Measurements from ENCODE around the gene TEC. TPM values are rescaled to one million over a fixed set of nuclear protein-coding genes. Genes with fewer than 3 reads are reported as not detected.

The TEC gene
- polyA plus RNA-seq, 1 of the 3 experiments (the other 2 are of a cell fraction), result 0.85 TPM

DNA sequence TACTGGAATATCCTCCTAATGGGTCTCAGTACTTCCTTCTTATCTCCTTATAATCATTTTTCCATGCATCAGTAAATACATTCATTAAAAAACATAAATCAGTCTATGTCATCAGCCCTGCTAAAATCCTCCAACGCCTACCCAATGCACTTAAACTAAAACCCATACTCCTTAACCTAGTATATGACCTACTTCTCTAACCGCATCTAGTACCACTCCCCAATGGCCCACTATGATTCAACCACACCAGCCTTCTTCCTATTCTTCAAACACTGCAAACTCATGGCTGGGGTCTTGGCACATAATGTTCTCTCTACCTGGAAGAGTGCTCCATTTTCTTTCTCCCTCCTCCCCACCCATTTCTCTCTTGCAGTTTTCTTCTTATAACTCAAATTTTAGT lies 18.7 kb downstream of the TEC start:
- H3F3A ChIP-seq (replicated peaks; ENCODE audit: insufficient read depth), result no peaks in the 10 kb centered on the region
- 92% methylated on average over 2 of the region's 2 CpGs for WGBS (ENCODE audit: low lambda C conversion rate)
- 0 out of 2 replicates have a peak, but pooled peaks cover 3% of the 10 kb centered on the region for H3K79me2 ChIP-seq (ENCODE audit: insufficient read depth)
- ChIA-PET POLR2A (no interaction called here), CTCF (no interaction called here)
- H3K36me3 ChIP-seq (replicated peaks in 1 of 2; ENCODE audit: control insufficient read depth in 1 of 2, insufficient read depth in 2 of 2, low read length in 1 of 2), result no peaks in the 10 kb centered on the region
- no peak overlapping the region for H3K4me3 ChIP-seq (ENCODE audit: low read depth in 2 of 2, low read length in 1 of 2)
- H3K4me1 ChIP-seq (ENCODE audit: control insufficient read depth in 1 of 2, insufficient read depth in 2 of 2, low read depth in 1 of 2, low read length in 1 of 2), result 0 out of 4 replicates have a peak, but pooled peaks cover 0 to 3% of the 10 kb centered on the region in 2 experiments
- H3K9ac ChIP-seq, result no peak overlapping the region
- TF ChIP-seq, protein P1, sequence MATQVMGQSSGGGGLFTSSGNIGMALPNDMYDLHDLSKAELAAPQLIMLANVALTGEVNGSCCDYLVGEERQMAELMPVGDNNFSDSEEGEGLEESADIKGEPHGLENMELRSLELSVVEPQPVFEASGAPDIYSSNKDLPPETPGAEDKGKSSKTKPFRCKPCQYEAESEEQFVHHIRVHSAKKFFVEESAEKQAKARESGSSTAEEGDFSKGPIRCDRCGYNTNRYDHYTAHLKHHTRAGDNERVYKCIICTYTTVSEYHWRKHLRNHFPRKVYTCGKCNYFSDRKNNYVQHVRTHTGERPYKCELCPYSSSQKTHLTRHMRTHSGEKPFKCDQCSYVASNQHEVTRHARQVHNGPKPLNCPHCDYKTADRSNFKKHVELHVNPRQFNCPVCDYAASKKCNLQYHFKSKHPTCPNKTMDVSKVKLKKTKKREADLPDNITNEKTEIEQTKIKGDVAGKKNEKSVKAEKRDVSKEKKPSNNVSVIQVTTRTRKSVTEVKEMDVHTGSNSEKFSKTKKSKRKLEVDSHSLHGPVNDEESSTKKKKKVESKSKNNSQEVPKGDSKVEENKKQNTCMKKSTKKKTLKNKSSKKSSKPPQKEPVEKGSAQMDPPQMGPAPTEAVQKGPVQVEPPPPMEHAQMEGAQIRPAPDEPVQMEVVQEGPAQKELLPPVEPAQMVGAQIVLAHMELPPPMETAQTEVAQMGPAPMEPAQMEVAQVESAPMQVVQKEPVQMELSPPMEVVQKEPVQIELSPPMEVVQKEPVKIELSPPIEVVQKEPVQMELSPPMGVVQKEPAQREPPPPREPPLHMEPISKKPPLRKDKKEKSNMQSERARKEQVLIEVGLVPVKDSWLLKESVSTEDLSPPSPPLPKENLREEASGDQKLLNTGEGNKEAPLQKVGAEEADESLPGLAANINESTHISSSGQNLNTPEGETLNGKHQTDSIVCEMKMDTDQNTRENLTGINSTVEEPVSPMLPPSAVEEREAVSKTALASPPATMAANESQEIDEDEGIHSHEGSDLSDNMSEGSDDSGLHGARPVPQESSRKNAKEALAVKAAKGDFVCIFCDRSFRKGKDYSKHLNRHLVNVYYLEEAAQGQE (IDR thresholded peaks at IDR 0.05; ENCODE audit: low read depth, low read length), result no peak
- TF ChIP-seq, protein P2, sequence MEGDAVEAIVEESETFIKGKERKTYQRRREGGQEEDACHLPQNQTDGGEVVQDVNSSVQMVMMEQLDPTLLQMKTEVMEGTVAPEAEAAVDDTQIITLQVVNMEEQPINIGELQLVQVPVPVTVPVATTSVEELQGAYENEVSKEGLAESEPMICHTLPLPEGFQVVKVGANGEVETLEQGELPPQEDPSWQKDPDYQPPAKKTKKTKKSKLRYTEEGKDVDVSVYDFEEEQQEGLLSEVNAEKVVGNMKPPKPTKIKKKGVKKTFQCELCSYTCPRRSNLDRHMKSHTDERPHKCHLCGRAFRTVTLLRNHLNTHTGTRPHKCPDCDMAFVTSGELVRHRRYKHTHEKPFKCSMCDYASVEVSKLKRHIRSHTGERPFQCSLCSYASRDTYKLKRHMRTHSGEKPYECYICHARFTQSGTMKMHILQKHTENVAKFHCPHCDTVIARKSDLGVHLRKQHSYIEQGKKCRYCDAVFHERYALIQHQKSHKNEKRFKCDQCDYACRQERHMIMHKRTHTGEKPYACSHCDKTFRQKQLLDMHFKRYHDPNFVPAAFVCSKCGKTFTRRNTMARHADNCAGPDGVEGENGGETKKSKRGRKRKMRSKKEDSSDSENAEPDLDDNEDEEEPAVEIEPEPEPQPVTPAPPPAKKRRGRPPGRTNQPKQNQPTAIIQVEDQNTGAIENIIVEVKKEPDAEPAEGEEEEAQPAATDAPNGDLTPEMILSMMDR (IDR thresholded peaks at IDR 0.05), result no peak
- TF ChIP-seq, protein P3, sequence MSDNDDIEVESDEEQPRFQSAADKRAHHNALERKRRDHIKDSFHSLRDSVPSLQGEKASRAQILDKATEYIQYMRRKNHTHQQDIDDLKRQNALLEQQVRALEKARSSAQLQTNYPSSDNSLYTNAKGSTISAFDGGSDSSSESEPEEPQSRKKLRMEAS (IDR thresholded peaks at IDR 0.05; ENCODE audit: low read depth), result no peak
- TF ChIP-seq JUND (IDR thresholded peaks at IDR 0.05) (no peak), RAD21 (IDR thresholded peaks at IDR 0.05; ENCODE audit: low read length) (no peak), GABPA (IDR thresholded peaks at IDR 0.05; ENCODE audit: low read depth) (no peak), YY1 (IDR thresholded peaks at IDR 0.05; ENCODE audit: low read depth) (no peak), RFX5 (IDR thresholded peaks at IDR 0.05; ENCODE audit: low read length) (no peak), TEAD4 (IDR thresholded peaks at IDR 0.05; ENCODE audit: borderline replicate concordance, insufficient read depth) (no peak), EP300 (IDR thresholded peaks at IDR 0.05; ENCODE audit: borderline replicate concordance in 1 of 2, low read depth in 1 of 2, low read length in 1 of 2) (no peak), TCF12 (IDR thresholded peaks at IDR 0.05) (no peak), CHD2 (IDR thresholded peaks at IDR 0.05; ENCODE audit: low read length, partially characterized antibody) (no peak)
- TF ChIP-seq, protein P4, sequence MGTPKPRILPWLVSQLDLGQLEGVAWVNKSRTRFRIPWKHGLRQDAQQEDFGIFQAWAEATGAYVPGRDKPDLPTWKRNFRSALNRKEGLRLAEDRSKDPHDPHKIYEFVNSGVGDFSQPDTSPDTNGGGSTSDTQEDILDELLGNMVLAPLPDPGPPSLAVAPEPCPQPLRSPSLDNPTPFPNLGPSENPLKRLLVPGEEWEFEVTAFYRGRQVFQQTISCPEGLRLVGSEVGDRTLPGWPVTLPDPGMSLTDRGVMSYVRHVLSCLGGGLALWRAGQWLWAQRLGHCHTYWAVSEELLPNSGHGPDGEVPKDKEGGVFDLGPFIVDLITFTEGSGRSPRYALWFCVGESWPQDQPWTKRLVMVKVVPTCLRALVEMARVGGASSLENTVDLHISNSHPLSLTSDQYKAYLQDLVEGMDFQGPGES (IDR thresholded peaks at IDR 0.05; ENCODE audit: low read depth, low read length), result no peak
- TF ChIP-seq, protein P5, sequence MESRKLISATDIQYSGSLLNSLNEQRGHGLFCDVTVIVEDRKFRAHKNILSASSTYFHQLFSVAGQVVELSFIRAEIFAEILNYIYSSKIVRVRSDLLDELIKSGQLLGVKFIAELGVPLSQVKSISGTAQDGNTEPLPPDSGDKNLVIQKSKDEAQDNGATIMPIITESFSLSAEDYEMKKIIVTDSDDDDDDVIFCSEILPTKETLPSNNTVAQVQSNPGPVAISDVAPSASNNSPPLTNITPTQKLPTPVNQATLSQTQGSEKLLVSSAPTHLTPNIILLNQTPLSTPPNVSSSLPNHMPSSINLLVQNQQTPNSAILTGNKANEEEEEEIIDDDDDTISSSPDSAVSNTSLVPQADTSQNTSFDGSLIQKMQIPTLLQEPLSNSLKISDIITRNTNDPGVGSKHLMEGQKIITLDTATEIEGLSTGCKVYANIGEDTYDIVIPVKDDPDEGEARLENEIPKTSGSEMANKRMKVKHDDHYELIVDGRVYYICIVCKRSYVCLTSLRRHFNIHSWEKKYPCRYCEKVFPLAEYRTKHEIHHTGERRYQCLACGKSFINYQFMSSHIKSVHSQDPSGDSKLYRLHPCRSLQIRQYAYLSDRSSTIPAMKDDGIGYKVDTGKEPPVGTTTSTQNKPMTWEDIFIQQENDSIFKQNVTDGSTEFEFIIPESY (IDR thresholded peaks at IDR 0.05; ENCODE audit: borderline replicate concordance, low read depth), result no peak
- H3K4me2 ChIP-seq, result no peak overlapping the region
- H3K27me3 ChIP-seq (ENCODE audit: insufficient read depth), result no peaks in the 10 kb centered on the region
- H2AFZ ChIP-seq (ENCODE audit: low read depth), result no peak overlapping the region
- no peaks in the 10 kb centered on the region for H3K9me2 ChIP-seq
- no peaks in the 10 kb centered on the region for H4K20me1 ChIP-seq (ENCODE audit: insufficient read depth)
- no peak overlapping the region for H3K27ac ChIP-seq (ENCODE audit: low read depth in 2 of 2, low read length in 1 of 2)
- no peaks in the 10 kb centered on the region for H3K9me3 ChIP-seq
- no peak for DNase-seq

All from SK-N-SH (cell line).